HG03280 (cell line): Measurements from ENCODE around the gene ITGB2.

ENCODE experiments used
- ATAC-seq: cut with Tn5 transposase; IDR thresholded peaks from one replicate; pipeline ENCODE4 v1.9.1; 2021; ENCODE audit warnings: mild to moderate bottlenecking, moderate library complexity; ENCODE audit not compliant: unreplicated experiment

The ITGB2 gene

DNA sequence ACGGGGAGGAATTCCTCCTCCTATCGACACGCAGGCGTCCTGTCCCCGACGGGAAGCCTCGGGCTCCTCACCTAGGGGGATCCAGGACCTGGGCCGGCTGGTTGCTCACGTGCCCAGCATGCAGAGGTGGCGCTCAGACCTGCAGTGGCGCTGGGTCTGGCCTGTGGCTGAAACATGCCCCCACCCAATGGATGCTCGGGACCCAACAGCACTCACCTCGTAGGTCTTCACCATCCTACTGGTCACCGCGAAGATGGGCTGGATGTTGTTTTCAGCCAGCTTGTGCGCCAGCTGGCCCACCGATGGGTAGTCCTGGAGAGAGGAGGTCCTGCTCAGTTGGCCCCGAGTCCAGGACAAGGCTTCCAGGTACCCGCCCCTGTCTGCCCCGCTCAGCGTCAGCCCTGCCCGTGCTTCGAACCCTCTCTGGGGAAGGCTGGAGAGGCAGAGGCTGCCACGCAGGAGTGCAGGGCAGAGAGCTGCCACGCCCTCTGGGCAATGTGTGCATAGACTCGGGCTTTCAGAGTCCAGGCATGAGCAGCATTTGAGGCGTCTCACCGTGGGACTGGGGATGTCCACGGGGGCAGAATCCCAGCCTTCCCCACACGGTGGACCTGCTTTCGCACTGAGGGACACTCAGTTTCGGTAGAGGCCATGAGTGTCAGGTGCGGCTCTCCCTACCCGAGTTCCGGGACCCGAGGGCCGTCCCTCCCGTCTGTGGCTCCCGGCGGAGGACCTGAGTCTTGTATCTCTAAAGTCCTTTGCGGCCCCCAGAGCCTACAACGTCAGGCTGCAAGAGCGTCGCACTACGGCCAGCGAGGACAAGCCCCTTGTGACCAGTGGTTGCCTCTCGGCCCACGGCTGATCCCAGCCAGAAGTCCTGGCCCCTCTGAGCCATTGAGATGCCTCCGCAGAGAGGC is 21.6 kb downstream of the ITGB2 start:
- no peak for ATAC-seq

DNA sequence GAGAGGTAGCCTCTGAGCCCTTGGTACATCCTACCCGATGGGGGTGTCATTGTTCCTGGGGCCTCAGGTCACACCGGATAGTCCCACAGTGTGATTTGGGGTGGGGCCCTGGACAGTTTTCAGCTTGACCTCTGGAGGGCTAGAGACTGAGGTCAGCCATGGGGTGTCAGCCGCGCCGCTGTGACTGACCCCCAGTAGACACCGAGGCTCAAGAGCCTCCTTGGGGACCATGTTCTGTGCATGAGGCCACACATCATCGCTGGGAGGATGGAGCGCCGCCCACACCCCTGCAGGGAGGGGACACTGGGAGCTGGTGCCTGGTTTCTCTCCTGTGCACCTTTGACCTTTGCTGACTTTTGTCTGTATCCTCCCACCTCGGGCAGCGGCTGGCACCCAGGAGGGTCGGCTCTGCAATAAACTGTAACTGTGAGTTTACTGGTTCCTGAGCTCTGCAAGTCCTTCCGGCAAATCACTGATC is 22.6 kb downstream of the ITGB2 start:
- ATAC-seq = no peak

DNA sequence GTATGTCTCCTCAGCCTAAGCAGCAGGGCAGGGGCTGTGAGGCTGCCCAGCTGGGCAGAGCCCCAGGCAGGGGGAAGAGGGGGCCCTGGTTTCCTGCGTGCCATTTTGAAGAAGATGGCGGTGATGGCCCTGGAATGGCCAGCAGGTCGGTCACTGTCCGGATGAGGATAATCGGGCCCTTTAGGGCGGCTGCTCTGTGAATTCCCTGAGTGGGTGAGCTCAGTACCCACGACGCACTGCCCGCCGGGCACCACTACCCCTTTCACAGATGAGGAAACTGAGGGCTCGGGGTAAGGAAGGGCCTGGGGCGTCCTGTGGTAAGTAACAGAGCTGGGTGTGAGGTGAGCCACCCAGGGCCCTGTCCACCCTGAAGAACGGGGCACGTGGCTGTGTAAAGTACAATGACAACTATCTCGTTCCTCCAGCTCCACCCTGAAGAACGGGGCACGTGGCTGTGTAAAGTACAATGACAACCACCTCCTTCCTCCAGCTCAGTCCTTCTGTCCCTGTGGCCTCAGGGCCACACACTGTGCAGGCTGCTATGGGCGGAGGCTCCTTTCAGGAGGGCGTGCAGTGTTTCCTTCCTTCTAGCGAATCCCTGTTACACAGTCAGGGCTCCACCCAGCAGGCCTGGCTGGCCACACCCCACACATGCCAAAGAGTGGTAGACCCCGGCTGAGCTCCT is 23.2 kb downstream of the ITGB2 start:
- no peak for ATAC-seq

DNA sequence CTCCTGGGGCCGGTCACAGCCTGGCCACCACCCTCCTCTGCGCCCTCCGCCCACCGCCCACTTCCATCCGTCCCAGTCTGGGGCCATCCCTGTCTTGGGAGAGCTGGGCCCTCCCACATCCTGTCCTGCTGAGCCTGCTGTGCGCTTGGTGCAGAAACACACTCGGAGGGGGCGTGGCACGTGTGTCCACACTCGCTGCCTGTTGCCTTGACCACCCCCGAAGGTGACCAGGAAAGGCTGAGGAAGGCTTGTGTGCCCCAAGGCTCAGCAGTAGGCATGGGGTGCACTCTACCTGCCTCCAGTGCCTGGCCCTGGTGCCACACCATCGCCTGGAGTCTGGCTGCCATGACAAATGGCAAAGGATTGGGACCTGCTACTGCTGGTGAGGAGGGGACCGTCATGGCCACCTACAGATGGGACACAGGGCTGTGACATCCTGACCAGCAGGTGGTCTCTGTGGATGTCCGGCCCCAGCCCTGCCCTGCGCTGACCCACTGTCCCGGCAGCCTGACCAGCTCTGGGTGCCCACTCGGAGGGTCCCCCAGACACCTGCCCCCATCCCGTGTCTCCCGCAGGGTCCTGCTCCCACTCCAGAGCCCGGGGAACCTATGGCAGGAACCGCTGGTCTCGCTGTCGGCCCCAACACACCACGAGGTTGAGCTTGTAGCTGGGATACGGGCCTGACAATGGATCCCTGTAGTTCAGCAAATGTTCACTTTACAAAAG is 24.0 kb downstream of the ITGB2 start:
- no peak for ATAC-seq

DNA sequence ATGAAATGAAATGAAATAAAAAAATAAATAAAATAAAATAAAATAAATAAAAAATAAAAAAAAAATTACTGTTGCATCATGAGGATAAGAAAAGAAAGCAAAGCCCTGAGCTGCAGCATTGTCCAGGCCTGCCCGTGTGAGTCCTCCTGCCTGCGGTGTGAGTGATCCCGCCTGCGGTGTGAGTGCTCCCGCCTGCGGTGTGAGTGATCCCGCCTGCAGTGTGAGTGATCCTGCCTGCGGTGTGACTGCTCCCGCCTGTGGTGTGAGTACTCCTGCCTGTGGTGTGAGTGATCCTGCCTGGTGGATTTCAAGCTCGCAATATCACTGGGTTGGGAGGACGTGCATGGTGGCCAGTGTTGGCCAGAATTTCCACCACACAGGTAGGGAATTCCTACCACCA is 24.8 kb downstream of the ITGB2 start:
- no peak for ATAC-seq

DNA sequence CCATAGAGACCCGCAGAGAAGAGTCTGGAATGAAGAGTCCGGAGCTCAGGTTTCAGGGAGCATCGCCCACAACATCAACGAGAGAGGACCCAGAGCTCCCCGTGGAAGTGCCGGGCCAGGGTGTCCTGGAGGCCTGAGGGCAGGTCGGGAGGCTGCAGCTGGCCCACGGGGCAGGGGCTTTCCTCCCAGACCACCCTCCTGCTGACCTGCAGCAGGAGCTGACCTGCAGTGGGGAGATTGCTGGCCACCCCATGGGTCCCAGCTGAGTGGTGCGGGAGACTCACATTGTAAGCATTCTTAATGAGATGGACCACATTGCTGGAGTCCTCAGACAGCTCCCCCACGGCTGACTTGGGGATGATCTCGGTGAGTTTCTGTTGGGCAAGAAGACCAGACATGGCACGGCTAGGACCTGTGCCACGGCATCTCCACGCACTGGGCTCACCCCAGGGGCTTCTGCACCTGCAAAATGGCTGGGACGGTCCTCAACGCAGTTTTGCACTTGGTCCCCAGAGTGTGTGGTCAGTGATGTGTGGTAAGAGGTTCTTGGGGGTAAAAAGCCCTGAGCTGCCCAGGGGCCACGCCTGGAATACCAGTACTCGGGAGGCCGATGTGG is 25.9 kb downstream of the ITGB2 start:
- ATAC-seq = no peak

DNA sequence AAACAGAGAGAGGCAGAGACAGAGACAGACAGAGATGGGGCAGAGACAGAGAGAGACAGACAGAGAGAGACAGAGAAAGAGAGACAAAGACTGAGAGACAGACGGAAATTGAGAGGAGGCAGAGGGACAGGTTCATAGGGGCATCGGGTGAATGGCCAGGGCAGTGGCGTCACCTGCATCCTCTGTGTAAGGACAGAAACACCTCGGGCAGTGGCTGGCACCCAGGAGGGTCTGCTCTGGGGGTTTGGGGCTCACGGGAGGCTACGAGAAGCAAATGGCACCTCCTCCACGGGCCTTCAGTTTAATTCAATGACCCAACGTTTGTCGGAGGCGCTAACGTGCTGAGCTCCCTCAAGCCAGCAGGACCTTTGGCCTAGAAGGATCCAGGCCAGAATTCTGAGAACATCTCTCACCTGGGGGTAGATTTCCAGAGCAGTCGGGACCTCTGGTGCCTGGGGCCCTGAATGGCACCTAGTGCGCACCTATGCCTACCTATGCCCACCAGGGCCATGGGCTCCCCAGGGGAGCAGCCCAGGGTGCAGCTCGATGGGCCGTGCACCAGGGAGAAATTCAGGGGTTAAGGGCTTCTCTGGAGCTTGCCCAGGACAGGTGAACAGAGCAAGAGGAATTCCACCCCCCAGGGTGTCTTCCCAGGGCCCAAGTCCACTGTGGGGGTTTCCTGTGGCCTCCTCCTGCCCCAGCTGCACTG is 26.6 kb downstream of the ITGB2 start:
- ATAC-seq = no peak

DNA sequence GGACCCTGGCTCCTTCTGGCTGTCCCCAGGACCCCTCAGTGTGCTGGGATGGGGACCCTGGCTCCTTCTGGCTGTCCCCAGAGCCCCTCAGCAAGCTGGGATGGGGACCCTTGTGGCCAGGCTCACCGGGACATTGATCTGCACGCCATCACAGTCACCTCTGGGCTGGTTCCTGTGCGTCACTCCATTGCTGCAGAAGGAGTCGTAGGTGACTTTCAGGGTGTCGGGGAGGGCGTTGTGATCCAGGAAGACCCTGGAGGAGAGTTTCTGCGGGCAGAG is 27.5 kb downstream of the ITGB2 start:
- no peak for ATAC-seq

DNA sequence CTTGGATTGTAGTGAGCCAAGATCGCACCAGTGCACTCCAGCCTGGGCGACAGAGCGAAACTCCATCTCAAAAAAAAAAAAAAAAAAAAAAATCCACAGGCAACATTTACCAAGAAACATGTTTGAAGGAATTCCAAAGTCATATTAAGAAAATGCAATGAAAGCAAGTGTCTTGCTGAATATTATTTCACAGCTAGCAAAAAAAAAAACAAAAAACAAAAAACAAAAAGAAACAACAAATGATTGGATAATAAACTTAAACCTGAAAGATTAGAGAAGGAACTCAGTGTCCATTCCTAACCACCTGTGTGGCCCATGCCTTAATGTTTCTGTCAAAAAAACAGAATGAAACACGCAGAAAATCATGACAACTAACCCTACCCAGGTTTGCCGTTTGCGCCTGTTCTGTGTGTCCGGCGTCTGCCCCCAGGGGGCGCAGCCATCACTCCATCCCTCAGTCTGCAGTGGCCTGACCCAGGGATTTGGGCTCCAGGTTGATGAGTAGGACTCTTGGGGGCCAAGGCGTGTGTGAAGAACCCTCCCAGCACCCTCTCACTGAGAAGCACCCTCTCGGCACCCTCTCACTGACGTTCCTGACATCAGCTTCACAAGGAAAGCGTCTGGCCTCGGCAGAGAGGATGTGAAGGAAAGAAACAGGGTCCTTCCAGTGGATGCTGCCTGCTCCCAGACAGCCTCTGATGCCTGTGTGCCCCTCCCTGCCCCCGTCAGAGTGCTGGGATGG is 28.0 kb downstream of the ITGB2 start:
- peak; percentile 58 for ATAC-seq

DNA sequence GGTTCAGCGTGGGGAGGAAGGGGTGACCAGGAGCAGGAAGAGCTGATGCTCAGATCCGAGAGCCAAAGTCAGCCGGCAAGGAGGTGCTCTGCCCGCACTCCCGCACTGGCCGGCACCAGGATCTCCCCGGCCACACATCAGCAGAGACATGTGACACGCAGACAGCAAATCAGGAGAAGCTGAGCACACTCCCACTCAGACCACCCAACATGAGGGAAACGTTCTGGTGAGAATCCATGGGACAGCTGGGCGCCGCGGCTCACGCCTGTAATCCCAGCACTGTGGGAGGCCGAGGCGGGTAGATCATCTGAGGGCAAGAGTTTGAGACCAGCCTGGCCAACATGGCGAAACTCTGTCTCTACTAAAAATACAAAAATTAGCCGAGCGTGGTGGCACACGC is 28.6 kb downstream of the ITGB2 start:
- ATAC-seq = no peak

DNA sequence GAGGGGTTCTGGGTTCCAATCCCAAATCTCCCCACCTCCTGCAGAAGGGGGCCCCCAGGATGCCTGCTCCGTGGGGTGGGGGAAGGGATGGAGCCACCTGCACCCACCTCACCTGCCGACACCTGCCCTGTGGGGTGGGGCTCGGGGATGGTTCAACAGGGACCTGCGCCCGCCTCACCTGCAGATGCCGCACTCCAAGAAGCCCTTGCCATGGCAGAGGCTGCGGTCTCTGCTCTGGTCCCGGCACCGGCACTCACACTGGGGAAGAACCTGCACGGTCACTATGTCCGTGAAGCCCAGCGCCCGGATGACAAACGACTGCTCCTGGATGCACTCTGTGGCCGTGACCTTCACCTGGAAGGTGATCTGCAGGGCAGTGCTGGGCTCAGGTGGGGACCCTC is 29.1 kb downstream of the ITGB2 start:
- no peak for ATAC-seq

DNA sequence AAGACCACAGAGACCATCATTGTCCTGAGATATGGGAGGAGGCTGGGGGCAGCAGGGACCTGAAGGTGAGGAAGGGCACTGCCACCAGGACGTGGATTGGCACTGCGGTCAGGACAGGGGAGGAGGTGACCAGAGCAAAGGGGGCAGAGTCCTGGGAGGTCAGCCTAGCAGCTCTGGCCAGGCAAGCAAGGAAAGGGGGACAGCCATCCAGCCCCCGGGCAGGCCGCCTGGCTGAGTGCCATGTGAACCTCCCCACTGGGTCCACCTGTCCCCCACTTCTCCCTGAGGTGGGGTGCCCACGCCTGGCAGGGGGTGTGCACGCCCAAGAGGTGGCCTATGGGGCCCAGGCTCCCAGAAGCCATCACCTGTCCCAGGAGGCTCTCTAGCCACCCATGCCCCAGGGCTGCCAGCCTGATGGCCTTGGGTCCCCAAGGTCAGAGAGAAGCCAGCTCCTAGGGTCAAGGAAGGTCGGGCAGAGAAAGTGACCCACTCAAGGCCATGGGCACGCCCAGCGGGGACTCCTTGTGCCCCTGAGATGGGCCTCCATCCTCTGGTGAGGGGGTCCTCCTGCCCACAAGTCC is 29.6 kb downstream of the ITGB2 start:
- no peak for ATAC-seq

DNA sequence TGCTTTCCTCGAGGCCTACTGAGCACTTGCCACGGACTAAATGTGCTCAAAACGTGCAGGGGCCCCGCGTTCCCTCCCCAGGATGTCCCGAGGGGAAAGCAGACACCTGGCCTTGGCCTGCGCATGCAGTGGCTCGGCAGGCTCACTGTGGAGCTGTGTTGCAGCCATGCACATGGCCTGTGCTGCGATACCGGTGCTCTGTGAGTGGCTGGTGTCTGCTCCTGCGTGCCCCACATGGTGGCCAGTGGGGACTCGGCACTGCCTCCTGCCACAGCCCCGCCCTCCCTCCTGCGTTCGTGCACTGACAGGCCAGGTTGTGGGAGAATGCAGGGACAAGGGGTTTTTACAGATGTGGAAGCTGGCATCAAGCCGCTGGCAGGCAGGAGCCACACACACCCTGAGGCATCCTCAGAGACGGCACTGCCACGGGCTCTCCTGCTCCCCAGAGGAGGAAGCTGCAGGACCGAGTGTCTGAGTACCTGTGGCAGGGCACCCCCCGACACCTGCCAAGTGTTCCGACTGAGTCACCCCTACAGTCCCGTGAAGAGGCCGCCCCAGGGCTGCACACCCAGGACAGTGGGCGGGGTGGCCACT is 30.3 kb downstream of the ITGB2 start:
- ATAC-seq = no peak

DNA sequence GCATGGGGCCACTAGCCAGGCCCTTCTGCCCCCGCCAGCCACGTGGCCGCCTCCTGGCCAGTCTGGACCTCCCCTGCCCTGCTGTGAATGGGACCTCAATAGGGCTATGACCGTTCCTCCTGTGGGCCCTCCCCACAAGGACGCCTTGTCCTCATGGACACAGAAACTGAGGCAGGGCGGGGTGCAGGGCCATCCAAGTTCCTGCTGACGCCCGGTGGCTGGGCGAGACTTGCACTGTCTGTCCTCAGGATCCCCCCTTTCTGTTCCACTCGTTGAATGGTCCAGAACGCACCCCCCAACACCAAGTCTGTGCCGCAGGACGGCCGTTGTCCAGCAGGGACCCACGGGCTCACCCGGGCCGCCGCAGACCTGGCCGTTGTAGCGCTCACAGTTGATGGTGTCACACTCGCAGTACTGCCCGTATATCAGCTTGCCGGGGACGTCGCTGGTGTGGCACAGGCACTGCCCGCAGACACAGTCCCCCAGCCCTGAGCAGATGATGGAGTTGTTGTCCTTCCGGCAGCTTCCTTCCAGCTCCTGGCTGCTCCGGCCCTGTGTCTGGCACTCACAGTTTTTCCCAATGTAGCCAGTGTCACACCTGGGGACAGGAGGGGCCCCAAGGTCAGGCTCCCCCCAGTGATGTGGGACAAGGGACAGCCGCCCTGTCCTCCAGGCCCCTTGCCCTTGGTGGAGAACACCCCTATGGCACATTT is 30.9 kb downstream of the ITGB2 start:
- ATAC-seq = no peak

DNA sequence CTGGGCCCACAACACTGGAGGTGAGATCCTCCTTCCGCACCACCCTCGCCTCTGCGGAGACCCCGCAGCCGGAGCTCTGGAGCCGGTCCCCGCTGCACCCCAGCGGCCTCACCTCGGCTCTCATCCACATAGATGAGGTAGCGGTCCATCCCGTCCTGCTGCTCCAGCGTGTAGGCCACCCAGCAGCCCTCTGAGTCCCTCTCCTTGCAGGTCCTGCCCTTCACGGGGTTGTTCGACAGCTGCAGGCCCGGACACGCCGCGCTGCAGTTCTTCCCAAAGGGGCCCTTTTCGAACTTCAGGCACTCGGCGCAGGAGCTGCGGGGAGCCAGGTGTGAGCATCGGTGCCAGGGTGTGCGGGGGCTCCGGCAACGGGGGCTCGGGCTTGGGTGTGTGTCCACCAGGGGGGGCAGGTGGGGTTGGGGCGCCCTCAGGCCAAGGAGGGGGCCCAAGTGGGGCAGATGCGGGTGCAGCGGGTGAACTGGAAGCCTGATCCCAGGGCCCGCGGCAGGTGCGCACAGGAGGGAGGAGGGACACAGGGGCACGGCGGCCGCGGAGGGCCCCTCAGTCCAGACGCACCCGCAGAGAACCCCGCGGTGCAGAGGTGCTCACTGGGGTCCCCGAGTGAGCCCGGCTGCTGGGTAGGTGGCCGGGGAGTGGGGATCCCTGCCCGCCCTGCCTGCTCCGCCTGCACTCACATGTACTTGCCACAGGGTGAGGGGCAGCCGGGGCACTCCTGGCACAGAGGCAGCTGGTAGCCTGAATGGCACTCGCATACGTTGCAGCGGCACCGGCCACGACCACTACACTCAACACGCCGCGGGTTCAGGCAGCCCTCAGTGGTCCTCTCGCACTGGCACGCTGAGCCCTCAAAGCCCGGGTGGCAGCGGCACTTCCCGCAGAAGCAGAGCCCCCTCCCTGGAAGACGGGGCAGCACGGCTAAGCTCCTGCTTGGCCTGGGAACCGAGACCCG is 31.8 kb downstream of the ITGB2 start:
- no peak for ATAC-seq

DNA sequence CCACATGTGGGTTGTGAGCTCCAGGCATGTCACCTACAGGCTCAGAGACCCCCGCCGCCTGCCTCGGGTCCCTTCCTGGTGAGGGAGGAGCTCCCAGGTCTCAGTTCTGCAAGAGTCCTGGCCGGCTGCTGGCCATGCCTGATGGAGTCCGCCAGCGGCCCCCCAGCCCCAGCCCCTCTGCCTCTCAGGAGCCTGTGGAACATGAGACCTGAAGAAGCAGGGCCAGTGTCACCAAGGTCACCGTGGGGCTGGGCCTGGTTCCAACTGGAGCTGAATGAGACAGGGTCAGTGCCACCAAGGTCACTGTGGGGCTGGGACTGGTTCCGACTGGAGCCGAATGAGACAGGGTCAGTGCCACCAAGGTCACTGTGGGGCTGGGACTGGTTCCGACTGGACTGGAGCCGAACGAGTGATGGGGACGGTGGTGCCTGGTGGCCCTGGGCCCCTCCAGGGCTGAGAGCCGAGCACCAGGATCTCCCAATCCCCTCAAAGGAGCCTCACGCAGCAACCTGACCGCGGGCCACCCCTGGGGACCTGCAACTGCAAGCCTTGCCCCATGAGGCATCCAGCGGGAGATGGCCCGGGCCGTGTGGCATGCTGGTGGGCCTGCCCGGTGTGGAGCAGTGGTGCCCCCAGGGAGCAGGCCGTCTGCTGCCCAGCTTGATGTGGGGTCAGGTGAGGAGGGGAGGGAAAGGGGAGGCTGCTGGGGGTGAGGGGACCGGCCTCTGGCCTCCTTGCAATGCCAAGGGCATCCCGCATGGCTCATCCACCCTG is 32.7 kb downstream of the ITGB2 start:
- no peak for ATAC-seq
